HepG2 (cell line): ENCODE data around the gene LRRN4CL. TPM values are rescaled to one million over a fixed set of nuclear protein-coding genes. Genes with fewer than 3 reads are reported as not detected.

ENCODE experiments used
- ATF7 ChIP-seq, 2 experiments: fragments of 450-650 bp in 1 of 2; sonication (generic) in 1 of 2; formaldehyde crosslinking in 1 of 2; IDR thresholded peaks; 2 replicates each; pipeline versions ENCODE4 v1.4.0 to v1.6.1; 2016 to 2020; ENCODE audit warnings: antibody characterized with exemption in 1 of 2, mild to moderate bottlenecking in 1 of 2, missing genetic modification reagents in 1 of 2
- EEA1 ChIP-seq: sonication (generic); formaldehyde crosslinking; IDR thresholded peaks from 2 replicates; pipeline ENCODE4 v1.5.1; 2020; ENCODE audit warnings: mild to moderate bottlenecking, missing genetic modification reagents, borderline replicate concordance
- EZH2 ChIP-seq: conservative IDR thresholded peaks from 2 replicates; pipeline ENCODE4 v1.6.1; 2012; ENCODE audit warnings: mild to moderate bottlenecking, low read depth, low read length, moderate library complexity
- FLYWCH1 ChIP-seq: sonication (generic); formaldehyde crosslinking; IDR thresholded peaks from 2 replicates; pipeline ENCODE4 v1.8.1; 2023; ENCODE audit warnings: mild to moderate bottlenecking, missing genetic modification reagents
- FUBP1 ChIP-seq: sonication (generic); formaldehyde crosslinking; IDR thresholded peaks from 2 replicates; pipeline ENCODE4 v1.5.1; 2020; ENCODE audit warnings: missing genetic modification reagents, mild to moderate bottlenecking, borderline replicate concordance
- GABPA ChIP-seq, 2 experiments: IDR thresholded peaks; 2 replicates each; pipeline ENCODE4 v1.6.1; 2011 to 2016; ENCODE audit warnings: low read depth in 2 of 2, low read length in 1 of 2, missing biosample characterization in 1 of 2, missing genetic modification characterization in 1 of 2
- HNRNPLL ChIP-seq: fragments of 200-400 bp; formaldehyde crosslinking; IDR thresholded peaks from 2 replicates; pipeline ENCODE4 v1.6.1; 2017; ENCODE audit warnings: mild to moderate bottlenecking, low read depth, low read length; ENCODE audit not compliant: poor library complexity, severe bottlenecking
- PCBP1 ChIP-seq: fragments of 200-400 bp; formaldehyde crosslinking; IDR thresholded peaks from 2 replicates; pipeline ENCODE4 v1.6.1; 2017; ENCODE audit warnings: mild to moderate bottlenecking, low read depth, low read length, borderline replicate concordance
- RFX5 ChIP-seq: IDR thresholded peaks from 2 replicates; pipeline ENCODE4 v1.6.1; 2011; ENCODE audit warnings: low read depth, low read length, improper control_type of control experiment
- SCMH1 ChIP-seq: sonication (generic); formaldehyde crosslinking; IDR thresholded peaks from 2 replicates; pipeline ENCODE4 v1.9.0; 2021; ENCODE audit warnings: missing genetic modification reagents, mild to moderate bottlenecking, borderline replicate concordance
- TAF15 ChIP-seq: fragments of 200-400 bp; formaldehyde crosslinking; IDR thresholded peaks from one replicate; pipeline ENCODE4 v1.6.1; 2018; ENCODE audit warnings: mild to moderate bottlenecking, low read depth, low read length; ENCODE audit not compliant: poor library complexity, severe bottlenecking
- ZBTB38 ChIP-seq: sonication (generic); formaldehyde crosslinking; IDR thresholded peaks from 2 replicates; pipeline ENCODE4 v1.5.1; 2020; ENCODE audit warnings: mild to moderate bottlenecking, missing genetic modification reagents
- ZNF432 ChIP-seq: sonication (generic); formaldehyde crosslinking; IDR thresholded peaks from 2 replicates; pipeline ENCODE4 v1.5.0; 2020; ENCODE audit warnings: missing genetic modification reagents, mild to moderate bottlenecking, borderline replicate concordance
- ZNF563 ChIP-seq: sonication (generic); formaldehyde crosslinking; IDR thresholded peaks from 2 replicates; pipeline ENCODE4 v1.8.0; 2022; ENCODE audit warnings: mild to moderate bottlenecking, moderate library complexity, missing genetic modification reagents
- ZNF670 ChIP-seq: sonication (generic); formaldehyde crosslinking; IDR thresholded peaks from 2 replicates; pipeline ENCODE4 v1.8.0; 2022; ENCODE audit warnings: mild to moderate bottlenecking, missing genetic modification reagents, borderline replicate concordance
- ZNF773 ChIP-seq: sonication (generic); formaldehyde crosslinking; IDR thresholded peaks from 2 replicates; pipeline ENCODE4 v1.4.0; 2020; ENCODE audit warnings: missing genetic modification reagents, borderline replicate concordance
- polyA plus RNA-seq, 8 experiments: library from polyadenylated mRNA; depleted of rRNA in 3 of 8; stranded (reverse) in 7 of 8; unstranded in 1 of 8; fragments of >200 nt; fragmentation: Illumina TruSeq in 4 of 8; extraction: Trizol in 4 of 8; gene quantifications; 2 replicates each; pipeline versions ENCODE4 v1.2.1 to v1.2.3, GENCODE V29; 2011 to 2016; ENCODE audit warnings: low read depth in 4 of 8, missing spikeins in 1 of 8, mixed read lengths in 1 of 8; ENCODE audit not compliant: insufficient read depth in 1 of 8
- total RNA-seq, 5 experiments: library from RNA; depleted of rRNA; stranded (reverse); fragments of >200 nt; fragmentation: Illumina TruSeq; extraction: Trizol; gene quantifications; 2 replicates each; pipeline ENCODE4 v1.2.3, GENCODE V29; 2016; ENCODE audit warnings: low read depth in 1 of 5
- TF ChIP-seq, protein P1 (sequence below): sonication (generic); formaldehyde crosslinking; IDR thresholded peaks from 2 replicates; pipeline ENCODE4 v1.4.0; 2020; ENCODE audit warnings: missing genetic modification reagents
- TF ChIP-seq, protein P2 (sequence below): sonication (generic); formaldehyde crosslinking; IDR thresholded peaks from 2 replicates; pipeline ENCODE4 v1.9.0; 2021; ENCODE audit warnings: missing genetic modification reagents, borderline replicate concordance
- TF ChIP-seq, protein P3 (sequence below): sonication (generic); formaldehyde crosslinking; IDR thresholded peaks from 2 replicates; pipeline ENCODE4 v1.4.0; 2020; ENCODE audit warnings: missing genetic modification reagents

The LRRN4CL gene
- total and polyA plus RNA-seq, 2 of the 13 experiments (the other 11 are each of a cell fraction or from before 2014, with no cell fraction given): 0.11 TPM; not detected in 1

GRCh38 chr11:62645946-62646824 is 43.1 kb downstream of the LRRN4CL start, which contains the start of gene GANAB (continued):
- TF ChIP-seq, protein P1, sequence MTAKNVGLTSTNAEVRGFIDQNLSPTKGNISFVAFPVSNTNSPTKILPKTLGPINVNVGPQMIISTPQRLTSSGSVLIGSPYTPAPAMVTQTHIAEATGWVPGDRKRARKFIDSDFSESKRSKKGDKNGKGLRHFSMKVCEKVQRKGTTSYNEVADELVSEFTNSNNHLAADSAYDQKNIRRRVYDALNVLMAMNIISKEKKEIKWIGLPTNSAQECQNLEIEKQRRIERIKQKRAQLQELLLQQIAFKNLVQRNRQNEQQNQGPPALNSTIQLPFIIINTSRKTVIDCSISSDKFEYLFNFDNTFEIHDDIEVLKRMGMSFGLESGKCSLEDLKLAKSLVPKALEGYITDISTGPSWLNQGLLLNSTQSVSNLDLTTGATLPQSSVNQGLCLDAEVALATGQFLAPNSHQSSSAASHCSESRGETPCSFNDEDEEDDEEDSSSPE (CRISPR knock-in tag): peak; percentile 91
- 0 out of 2 replicates have a peak, but pooled peaks have one; percentile 28 for TF ChIP-seq ZNF773 (CRISPR knock-in tag)
- TF ChIP-seq PCBP1: peak; percentile 75; the same call in 1 of the 2 replicates
- TF ChIP-seq GABPA (IDR thresholded peaks at IDR 0.05; ENCODE audit: low read depth, low read length): peak; percentile 66
- peak; percentile 91 for TF ChIP-seq GABPA (CRISPR knock-in tag; IDR thresholded peaks at IDR 0.05; ENCODE audit: low read depth)
- no peak for TF ChIP-seq EZH2
- TF ChIP-seq ZNF432 (CRISPR knock-in tag): no peak
- TF ChIP-seq FUBP1 (CRISPR knock-in tag): no peak
- TF ChIP-seq ATF7 (IDR thresholded peaks at IDR 0.05): no peak
- TF ChIP-seq ATF7 (CRISPR knock-in tag; IDR thresholded peaks at IDR 0.05): no peak
- peak; percentile 89 for TF ChIP-seq ZNF563 (CRISPR knock-in tag)
- TF ChIP-seq TAF15: peak; percentile 96
- TF ChIP-seq, protein P2, sequence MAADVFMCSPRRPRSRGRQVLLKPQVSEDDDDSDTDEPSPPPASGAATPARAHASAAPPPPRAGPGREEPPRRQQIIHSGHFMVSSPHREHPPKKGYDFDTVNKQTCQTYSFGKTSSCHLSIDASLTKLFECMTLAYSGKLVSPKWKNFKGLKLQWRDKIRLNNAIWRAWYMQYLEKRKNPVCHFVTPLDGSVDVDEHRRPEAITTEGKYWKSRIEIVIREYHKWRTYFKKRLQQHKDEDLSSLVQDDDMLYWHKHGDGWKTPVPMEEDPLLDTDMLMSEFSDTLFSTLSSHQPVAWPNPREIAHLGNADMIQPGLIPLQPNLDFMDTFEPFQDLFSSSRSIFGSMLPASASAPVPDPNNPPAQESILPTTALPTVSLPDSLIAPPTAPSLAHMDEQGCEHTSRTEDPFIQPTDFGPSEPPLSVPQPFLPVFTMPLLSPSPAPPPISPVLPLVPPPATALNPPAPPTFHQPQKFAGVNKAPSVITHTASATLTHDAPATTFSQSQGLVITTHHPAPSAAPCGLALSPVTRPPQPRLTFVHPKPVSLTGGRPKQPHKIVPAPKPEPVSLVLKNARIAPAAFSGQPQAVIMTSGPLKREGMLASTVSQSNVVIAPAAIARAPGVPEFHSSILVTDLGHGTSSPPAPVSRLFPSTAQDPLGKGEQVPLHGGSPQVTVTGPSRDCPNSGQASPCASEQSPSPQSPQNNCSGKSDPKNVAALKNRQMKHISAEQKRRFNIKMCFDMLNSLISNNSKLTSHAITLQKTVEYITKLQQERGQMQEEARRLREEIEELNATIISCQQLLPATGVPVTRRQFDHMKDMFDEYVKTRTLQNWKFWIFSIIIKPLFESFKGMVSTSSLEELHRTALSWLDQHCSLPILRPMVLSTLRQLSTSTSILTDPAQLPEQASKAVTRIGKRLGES: no peak
- TF ChIP-seq, protein P3, sequence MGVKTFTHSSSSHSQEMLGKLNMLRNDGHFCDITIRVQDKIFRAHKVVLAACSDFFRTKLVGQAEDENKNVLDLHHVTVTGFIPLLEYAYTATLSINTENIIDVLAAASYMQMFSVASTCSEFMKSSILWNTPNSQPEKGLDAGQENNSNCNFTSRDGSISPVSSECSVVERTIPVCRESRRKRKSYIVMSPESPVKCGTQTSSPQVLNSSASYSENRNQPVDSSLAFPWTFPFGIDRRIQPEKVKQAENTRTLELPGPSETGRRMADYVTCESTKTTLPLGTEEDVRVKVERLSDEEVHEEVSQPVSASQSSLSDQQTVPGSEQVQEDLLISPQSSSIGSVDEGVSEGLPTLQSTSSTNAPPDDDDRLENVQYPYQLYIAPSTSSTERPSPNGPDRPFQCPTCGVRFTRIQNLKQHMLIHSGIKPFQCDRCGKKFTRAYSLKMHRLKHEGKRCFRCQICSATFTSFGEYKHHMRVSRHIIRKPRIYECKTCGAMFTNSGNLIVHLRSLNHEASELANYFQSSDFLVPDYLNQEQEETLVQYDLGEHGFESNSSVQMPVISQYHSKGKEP: no peak
- TF ChIP-seq EEA1: no peak
- TF ChIP-seq HNRNPLL: peak; percentile 66
- TF ChIP-seq ZBTB38 (CRISPR knock-in tag): peak; percentile 33; the same call in 1 of the 2 replicates
- no peak for TF ChIP-seq FLYWCH1 (CRISPR knock-in tag)
- TF ChIP-seq SCMH1 (CRISPR knock-in tag): no peak
- TF ChIP-seq RFX5: 0 out of 2 replicates have a peak, but pooled peaks have one; percentile 19
- peak; percentile 73; the same call in 1 of the 2 replicates for TF ChIP-seq ZNF670
